ENCODE results near the gene CLEC4E. TPM values are rescaled to one million over a fixed set of nuclear protein-coding genes. Genes with fewer than 3 reads are reported as not detected.

The CLEC4E gene
- polyA plus RNA-seq, 1 donor from 2014 or later = not detected

DNA sequence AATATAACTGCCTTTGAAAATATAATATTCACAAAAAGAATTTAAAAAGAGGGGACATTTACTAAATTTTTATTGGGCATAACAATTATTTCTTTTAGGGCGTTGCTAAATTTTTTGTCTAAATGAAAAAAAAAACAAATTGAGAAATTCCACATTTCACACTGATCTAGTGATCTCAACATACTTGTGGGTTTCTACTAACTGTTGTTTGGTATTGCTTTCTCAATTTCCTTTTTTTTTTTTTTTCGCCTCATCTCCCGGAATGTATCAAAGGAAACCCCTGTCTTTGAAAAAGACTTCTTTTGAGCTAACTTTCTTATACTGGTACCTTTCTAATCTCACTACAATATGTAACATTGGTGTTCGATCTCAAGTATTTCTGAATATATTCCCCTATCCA is 27.4 kb downstream of the CLEC4E start, which contains the start of gene CLEC4D:
CLEC4D (plus strand) TSS at position 248 of the 400 bp plus-strand sequence. CDS start 230 bp downstream, outside the sequence.
- no peak within 1 kb of the TSS for H3K9ac ChIP-seq (ENCODE audit: low read length)
- H3K4me3 ChIP-seq (ENCODE audit: low read length) = no peak within 1 kb of the TSS
- H3K27ac ChIP-seq (ENCODE audit: low read length) = no peak within 1 kb of the TSS
- no peak within 1 kb of the TSS for H3K4me2 ChIP-seq (ENCODE audit: low read length)
- H3K36me3 ChIP-seq (ENCODE audit: insufficient read depth, low read length) = no peaks in the 10 kb centered on the region
- H3K79me2 ChIP-seq (replicated peaks; ENCODE audit: insufficient read depth, low read length) = no peaks in the 10 kb centered on the region
- no peaks in the 10 kb centered on the region for H3K9me3 ChIP-seq (ENCODE audit: low read length)
- TF ChIP-seq, protein P1, sequence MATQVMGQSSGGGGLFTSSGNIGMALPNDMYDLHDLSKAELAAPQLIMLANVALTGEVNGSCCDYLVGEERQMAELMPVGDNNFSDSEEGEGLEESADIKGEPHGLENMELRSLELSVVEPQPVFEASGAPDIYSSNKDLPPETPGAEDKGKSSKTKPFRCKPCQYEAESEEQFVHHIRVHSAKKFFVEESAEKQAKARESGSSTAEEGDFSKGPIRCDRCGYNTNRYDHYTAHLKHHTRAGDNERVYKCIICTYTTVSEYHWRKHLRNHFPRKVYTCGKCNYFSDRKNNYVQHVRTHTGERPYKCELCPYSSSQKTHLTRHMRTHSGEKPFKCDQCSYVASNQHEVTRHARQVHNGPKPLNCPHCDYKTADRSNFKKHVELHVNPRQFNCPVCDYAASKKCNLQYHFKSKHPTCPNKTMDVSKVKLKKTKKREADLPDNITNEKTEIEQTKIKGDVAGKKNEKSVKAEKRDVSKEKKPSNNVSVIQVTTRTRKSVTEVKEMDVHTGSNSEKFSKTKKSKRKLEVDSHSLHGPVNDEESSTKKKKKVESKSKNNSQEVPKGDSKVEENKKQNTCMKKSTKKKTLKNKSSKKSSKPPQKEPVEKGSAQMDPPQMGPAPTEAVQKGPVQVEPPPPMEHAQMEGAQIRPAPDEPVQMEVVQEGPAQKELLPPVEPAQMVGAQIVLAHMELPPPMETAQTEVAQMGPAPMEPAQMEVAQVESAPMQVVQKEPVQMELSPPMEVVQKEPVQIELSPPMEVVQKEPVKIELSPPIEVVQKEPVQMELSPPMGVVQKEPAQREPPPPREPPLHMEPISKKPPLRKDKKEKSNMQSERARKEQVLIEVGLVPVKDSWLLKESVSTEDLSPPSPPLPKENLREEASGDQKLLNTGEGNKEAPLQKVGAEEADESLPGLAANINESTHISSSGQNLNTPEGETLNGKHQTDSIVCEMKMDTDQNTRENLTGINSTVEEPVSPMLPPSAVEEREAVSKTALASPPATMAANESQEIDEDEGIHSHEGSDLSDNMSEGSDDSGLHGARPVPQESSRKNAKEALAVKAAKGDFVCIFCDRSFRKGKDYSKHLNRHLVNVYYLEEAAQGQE (IDR thresholded peaks at IDR 0.05; ENCODE audit: borderline replicate concordance) = no peak
- TF ChIP-seq TAF1 (IDR thresholded peaks at IDR 0.05; ENCODE audit: low read depth) (no peak), EP300 (conservative IDR thresholded peaks at IDR 0.05; ENCODE audit: poor library complexity, severe bottlenecking) (no peak)
- H3K27me3 ChIP-seq (ENCODE audit: insufficient read depth, low read depth, low read length) = no peaks in the 10 kb centered on the region
- no peaks in the 10 kb centered on the region for H4K20me1 ChIP-seq (ENCODE audit: insufficient read depth)
- H3K9me2 ChIP-seq (ENCODE audit: insufficient read depth, low read length) = no peaks in the 10 kb centered on the region
- no peaks in the 10 kb centered on the region for H3F3A ChIP-seq (ENCODE audit: insufficient read depth, low read length, poor library complexity, severe bottlenecking)
- H2AFZ ChIP-seq (ENCODE audit: low read depth, low read length) = no peak within 1 kb of the TSS

DNA sequence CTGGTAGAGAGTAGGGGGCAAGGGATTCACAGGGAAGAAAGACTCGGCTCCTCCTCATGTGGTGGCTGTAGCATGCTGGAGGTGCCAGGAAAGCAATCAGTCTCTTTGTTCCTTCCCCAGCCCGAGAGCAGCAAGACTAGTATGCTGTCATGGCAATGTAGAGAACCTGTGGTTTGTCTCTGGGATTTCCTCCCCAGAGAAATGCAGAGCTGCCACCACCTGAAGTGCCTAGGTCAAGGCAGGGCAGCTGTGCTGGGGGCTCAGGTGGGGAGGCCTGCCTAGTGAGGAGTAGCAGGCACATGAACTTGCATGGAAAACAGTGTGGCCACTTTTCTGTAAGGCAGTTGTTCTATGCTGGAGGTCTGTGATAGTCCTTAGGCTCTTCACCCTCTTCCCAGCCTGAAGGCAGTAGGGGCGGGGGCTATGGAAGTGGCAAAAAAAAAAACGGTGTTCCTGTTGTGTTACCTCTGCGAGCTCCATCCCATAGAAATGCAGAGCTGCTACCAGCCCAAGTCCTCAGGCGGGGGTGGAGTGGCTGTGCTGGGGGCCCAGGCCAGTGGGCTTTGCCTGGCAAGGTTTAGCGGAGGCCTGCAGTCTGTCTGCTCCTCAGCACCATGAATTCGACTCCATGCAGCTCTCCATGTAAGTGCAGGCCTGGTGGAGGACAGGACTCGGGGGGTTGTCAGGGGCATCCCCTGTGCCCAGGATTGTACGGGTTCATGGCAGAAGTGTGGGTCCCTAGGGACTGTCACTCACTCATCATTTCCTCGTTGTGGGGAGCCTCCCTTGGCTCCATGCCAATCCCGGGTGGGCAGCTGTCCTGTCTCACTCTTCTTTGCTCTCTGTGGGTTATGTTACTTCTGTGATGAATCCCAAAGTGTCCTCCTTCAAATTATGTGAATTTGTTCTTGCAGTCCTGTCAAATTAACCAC is 31.5 kb downstream of the CLEC4E start:
- no peaks in the 10 kb centered on the region for H3K9me2 ChIP-seq (ENCODE audit: insufficient read depth, low read length)
- no peak overlapping the region for H3K4me3 ChIP-seq (ENCODE audit: low read length)
- H3K27ac ChIP-seq (ENCODE audit: low read length) = no peak overlapping the region
- no peak overlapping the region for H3K4me2 ChIP-seq (ENCODE audit: low read length)
- no peaks in the 10 kb centered on the region for H3K36me3 ChIP-seq (ENCODE audit: insufficient read depth, low read length)
- no peaks in the 10 kb centered on the region for H3K9me3 ChIP-seq (ENCODE audit: low read length)
- TF ChIP-seq TAF1 (IDR thresholded peaks at IDR 0.05; ENCODE audit: low read depth) (no peak), MXI1 (conservative IDR thresholded peaks at IDR 0.05; ENCODE audit: poor library complexity, severe bottlenecking) (no peak), RAD21 (conservative IDR thresholded peaks at IDR 0.05) (no peak), SMC3 (conservative IDR thresholded peaks at IDR 0.05; ENCODE audit: poor library complexity) (no peak), POLR2AphosphoS5 (IDR thresholded peaks at IDR 0.05) (no peak), EP300 (conservative IDR thresholded peaks at IDR 0.05; ENCODE audit: poor library complexity, severe bottlenecking) (no peak), EZH2 (IDR thresholded peaks at IDR 0.05; ENCODE audit: borderline replicate concordance, insufficient read depth, low read length, poor library complexity, severe bottlenecking) (no peak)
- TF ChIP-seq, protein P2, sequence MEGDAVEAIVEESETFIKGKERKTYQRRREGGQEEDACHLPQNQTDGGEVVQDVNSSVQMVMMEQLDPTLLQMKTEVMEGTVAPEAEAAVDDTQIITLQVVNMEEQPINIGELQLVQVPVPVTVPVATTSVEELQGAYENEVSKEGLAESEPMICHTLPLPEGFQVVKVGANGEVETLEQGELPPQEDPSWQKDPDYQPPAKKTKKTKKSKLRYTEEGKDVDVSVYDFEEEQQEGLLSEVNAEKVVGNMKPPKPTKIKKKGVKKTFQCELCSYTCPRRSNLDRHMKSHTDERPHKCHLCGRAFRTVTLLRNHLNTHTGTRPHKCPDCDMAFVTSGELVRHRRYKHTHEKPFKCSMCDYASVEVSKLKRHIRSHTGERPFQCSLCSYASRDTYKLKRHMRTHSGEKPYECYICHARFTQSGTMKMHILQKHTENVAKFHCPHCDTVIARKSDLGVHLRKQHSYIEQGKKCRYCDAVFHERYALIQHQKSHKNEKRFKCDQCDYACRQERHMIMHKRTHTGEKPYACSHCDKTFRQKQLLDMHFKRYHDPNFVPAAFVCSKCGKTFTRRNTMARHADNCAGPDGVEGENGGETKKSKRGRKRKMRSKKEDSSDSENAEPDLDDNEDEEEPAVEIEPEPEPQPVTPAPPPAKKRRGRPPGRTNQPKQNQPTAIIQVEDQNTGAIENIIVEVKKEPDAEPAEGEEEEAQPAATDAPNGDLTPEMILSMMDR (IDR thresholded peaks at IDR 0.05; ENCODE audit: poor library complexity, severe bottlenecking) = no peak
- TF ChIP-seq, protein P1 (IDR thresholded peaks at IDR 0.05; ENCODE audit: borderline replicate concordance) = no peak
- no peaks in the 10 kb centered on the region for H3K27me3 ChIP-seq (ENCODE audit: insufficient read depth, low read depth, low read length)
- H3K79me2 ChIP-seq (replicated peaks; ENCODE audit: insufficient read depth, low read length) = no peaks in the 10 kb centered on the region
- no peaks in the 10 kb centered on the region for H4K20me1 ChIP-seq (ENCODE audit: insufficient read depth)
- H2AFZ ChIP-seq (ENCODE audit: low read depth, low read length) = no peak overlapping the region
- H3F3A ChIP-seq (ENCODE audit: insufficient read depth, low read length, poor library complexity, severe bottlenecking) = no peaks in the 10 kb centered on the region
- no peak overlapping the region for H3K9ac ChIP-seq (ENCODE audit: low read length)
